Activated CD4-positive, CD25-positive, alpha-beta regulatory T cell treated with anti-CD3 and anti-CD28 coated beads, Interleukin-2, amount 50 U/mL, for 16 hours (primary cell): ENCODE data around the gene TEX38.
"Not testable (repeated sequence)": the region's sequence is repeated elsewhere in the genome, so short reads cannot be mapped to it uniquely, and the experiment has no call there.

Experiments used
- DNase-seq: peaks from one replicate; pipeline ENCODE4 v3.0.0-alpha.2; 2020; ENCODE audit warnings: low read depth, low spot score

Gene TEX38

DNA sequence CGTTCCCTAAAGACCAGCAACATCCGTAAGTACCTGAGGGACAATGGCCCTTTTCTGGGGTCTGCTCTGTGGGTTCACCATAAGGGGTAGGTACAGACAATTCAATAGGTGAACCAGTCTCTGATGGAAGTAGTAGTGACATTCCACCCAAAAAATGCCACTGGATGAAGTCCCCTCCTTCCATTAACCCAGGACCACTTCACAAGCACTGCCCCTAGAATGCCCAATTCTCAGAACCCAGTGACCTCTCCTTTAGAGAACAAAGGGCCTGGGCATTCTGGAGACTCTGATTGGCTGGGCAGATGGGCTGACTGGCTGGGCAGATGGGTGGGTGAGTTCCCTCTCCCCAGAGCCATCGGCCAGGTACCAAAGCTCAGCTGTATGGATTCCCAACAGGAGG lies at the start of gene TEX38:
Gene TEX38 (plus strand): TSS at position 301 of the 400 bp plus-strand sequence. CDS start 81 bp downstream, at position 382.
- DNase-seq = no peak

DNA sequence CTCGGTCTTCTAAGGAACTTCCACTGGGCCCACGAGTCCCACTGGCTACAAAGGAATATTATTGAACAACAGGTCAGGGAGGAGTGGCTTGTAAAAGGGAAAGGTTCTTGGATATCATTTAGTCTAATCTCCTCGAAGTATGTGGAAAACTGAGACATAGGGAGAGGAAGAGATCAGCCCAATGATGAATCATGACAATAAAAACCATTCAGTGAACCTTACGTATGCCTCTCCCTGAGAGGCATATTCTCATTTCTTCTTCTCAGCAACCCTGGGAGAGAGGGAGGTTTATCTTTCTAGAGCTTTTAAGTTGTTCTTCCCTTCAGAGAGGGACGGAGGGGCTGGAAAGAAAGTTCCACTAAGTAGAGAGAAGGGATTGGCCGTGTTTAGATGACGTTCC lies 49.7 kb upstream of the TEX38 start:
- no peak for DNase-seq

DNA sequence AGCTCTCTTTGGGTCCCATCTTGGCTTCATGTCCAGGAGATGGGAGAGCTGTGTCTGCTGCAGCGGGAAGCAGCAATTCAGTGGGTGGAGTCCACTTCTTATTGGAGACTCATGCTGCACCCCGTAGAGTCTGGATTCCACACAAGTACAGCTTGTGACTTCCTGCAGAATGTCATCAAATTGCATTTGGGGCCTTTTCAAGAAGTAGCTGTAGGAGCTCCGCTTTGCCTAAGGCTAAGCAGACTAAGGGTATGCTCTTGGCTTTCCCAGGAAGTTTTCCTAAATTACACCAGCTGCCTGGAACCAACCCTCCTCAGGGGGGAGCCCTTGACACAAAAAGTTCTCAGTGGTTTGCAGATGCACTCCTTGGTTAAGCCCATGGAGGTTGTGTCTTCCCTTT lies 49.3 kb upstream of the TEX38 start:
- DNase-seq = no peak

- DNase-seq = no peak
These were observed 47.7 kb upstream of the TEX38 start for GRCh38 chr1:46623743-46624644.

GRCh38 chr1:46630719-46631118 lies 40.9 kb upstream of the TEX38 start:
- DNase-seq = no peak

GRCh38 chr1:46635205-46635604 lies 36.4 kb upstream of the TEX38 start:
- DNase-seq = no peak

DNA sequence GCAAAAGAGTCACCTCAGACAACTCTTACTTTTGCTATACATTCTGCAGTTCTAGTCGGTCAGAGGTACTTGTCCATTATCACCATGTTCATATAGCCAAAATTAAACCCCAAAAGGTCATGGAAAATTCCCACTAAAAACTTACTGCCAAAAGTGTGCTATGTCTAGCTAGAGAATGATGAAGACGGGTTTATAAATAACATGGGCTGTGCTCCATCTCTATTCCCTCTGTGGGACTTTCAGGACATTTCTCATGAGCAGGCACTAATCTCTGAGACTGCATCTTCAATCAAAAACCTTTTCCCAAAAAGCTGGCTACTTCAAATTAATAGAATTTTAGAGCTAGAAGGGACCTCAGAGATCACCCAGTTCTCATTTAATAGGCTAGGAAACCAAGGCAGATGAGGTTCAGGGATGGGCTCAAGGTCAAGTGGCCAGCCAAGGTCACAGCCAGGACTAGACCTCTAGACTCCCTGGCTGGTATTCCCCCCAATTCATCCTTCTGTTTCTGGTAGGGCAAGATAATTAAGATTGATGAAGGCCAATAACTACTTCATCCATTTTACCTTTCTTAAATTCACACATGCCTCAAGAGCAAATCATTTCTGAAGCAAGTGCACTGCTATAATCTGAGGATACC lies 34.1 kb upstream of the TEX38 start:
- no peak for DNase-seq

GRCh38 chr1:46638921-46639320 lies 32.7 kb upstream of the TEX38 start:
- DNase-seq = no peak

DNA sequence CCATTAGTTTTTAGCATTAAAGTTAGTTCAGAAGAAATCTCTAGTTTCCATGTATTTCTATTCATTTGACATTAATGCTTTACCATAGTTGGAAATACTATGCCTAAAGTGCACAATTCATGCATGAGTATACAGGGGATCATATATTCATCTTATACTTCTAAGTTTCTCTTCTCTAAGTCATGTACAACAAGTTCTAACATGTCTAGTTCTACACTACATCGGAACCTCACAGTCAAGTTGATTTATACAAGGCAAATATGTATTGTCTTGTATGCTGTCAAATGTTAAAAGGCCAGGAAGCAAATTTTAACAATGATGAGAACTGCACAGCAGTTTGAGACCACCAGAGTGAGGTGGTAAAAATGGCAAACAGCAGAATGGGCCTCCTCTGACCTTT lies 32.1 kb upstream of the TEX38 start:
- DNase-seq = no peak

- no peak for DNase-seq
These were observed 29.5 kb upstream of the TEX38 start for GRCh38 chr1:46642115-46642680.

DNA sequence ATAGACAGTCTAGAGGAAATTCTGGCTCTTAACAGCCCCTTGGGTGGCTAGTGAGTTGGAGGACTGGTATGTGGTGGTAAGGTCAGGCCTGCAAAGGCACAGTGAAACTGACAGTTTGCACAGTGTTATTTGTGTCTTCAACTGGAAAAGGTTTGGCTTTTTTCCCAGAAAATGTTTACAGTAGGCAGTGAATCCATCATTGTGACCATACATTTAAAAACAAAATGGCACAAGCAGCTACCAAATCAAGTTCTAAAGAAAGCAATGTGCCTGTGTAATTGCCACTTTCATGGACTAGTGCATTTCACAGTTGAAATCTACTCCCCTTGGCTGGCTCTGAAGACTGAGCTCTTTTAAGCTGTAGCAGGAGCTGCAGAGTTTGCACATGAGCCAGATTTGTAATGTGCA lies 28.3 kb upstream of the TEX38 start:
- DNase-seq = no peak

DNA sequence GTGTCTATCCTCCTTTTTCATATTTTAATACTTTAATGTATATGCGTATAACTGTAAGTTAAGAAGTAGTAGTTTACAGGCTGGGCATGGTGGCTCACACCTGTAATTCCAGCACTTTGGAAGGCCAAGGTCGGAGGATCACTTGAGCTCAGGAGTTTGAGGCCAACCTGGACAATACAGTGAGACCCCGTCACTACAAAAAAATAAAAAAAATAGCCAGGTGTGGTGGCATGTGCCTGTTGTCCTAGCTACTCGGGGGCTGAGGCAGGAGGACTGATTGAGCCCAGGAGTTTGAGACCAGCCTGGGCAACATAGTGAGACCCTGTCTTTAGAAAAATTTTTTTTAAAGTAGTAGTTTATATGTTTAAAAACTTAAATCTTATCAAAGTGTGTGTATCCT lies 25.8 kb upstream of the TEX38 start:
- DNase-seq = no peak

DNA sequence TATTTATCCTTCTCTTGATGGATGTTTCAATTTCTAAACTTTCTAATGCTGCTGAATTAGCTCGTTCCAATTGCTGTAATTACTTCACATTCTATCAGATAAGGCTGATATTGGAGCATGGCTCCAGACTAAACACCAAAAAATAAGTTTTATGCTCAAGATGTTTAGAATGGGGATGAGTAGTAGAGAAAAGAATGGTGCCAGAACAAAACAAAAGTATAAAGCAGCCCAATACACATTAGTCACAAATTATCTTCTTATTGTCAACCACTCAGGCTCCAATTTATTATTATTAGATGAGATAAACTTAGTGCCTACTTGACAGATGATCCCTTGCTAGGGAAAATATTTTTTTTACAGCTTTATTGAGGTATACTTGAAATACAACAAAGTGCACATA lies 25.3 kb upstream of the TEX38 start:
- DNase-seq = no peak

DNA sequence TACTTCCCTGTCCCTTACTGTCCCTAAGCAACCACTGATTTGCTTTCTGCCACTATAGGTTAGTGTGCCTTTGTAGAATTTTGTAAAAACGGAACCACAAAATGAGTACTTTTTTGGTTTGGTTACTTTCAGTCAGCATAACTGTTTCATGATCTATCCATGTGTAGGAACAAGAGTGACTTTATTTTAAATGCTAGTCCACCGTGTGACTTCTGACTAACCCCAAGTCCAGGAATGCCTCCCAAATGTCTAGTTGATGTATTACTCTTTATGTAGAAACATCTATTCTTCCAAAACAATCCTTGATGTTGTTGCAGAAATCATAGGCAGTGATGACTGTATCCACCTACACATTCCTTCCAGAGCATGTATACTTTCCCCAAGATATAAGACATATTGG lies 24.8 kb upstream of the TEX38 start:
- no peak for DNase-seq

DNA sequence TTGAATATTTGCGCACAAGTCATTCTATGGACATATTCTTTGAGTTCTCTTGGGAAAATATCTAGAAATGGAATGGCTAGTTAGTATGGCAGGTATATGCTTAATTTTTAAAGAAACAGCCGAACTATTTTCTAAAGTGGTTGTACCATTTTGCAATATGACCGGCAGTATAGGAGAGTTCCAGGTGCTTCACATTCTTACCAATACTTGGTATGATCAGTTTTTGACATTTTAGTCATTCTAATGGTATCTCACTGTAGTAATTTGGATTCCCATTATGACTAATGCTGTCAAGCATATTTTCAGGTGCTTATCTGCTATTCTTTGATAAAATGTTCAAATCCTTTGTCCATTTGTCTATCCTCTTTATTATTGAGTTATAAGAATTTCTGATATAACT lies 24.0 kb upstream of the TEX38 start:
- no peak for DNase-seq

DNA sequence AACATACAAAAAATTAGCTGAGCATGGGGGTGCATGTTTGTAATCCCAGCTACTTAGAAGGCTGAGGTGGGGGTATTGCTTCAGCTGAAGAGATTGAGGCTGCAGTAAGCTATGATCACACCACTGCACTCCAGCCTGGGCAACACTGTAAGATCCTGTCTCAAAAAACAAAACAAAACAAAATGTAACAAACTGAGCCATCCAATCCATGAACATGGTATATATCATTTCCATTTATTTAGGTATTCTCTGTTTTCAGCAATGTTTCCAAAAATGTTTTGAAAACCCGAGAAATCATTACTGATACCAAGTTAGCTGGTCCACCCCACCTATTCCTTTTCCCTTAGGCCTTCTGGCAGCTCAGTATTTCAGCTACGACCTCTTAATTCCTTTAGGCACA lies 21.9 kb upstream of the TEX38 start:
- no peak for DNase-seq

DNA sequence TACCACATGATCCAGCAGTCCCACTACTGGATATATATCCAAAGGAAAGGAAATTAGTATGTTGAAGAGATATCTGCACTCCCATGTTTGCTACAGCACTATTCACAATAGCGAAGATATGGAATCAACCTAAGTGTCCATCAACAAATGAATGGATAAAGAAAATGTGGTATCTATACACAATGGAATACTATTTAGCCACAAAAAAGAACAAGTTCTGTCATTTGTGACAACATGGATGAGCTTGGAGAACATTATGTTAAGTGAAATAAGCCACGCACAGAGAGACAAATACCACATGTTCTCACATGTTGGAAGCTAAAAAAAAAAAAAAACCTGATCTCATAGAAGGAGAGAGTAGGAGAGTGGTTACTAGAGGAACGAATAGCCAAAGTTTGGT lies 21.2 kb upstream of the TEX38 start:
- no peak for DNase-seq

- not testable (repeated sequence) for DNase-seq
These were observed 20.5 kb upstream of the TEX38 start for GRCh38 chr1:46651152-46651551.

GRCh38 chr1:46652321-46653100 lies 19.1 kb upstream of the TEX38 start:
- DNase-seq = no peak

DNA sequence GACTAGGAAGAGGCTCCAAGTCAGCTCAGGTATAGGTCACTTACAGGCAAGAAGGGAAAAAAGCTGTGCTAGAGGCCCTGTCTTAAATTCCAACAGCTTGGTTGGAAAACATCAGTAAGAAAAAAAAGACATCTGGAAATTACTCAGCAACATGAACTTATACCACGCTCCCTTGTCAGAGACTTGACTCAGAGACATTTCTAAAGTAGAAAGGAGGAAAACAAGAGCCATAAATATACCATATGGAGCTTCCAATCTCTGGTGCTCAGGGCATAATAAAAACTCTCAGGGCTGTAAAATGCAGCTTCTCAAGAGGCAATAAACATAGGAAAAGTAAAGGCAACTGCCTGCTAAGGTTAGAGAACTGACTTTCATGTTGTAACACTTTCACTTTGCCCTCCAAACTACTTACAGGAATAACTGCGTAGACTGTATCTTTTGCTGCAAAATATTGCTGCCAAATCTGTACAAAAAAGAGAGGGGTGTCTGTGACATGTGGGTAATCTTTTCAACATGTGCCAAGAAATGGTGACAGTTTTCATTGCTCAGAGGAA lies 18.2 kb upstream of the TEX38 start:
- DNase-seq = no peak

DNA sequence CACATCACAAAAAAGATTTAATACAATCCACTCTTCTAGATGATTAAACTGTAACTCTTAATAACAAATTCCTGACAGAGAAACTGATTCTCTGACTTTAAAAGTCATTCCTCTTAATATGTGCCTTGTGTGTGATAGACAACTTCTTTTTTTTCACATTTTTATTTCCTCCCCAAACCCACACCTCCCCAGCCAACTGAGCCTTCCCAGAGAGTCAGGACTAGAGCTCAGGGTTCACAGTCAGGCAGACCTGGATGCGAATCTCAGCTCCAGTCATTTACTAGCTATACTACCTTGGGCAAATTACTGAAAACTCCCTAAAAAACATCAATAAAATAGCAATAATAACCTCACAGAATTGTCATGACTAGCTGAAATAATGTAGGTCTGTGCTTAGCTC lies 17.6 kb upstream of the TEX38 start:
- DNase-seq = no peak

- not testable (repeated sequence) for DNase-seq
These were observed 17.0 kb upstream of the TEX38 start for GRCh38 chr1:46654698-46655097.
